Measurements from ENCODE around the gene DSCAM.

DNA sequence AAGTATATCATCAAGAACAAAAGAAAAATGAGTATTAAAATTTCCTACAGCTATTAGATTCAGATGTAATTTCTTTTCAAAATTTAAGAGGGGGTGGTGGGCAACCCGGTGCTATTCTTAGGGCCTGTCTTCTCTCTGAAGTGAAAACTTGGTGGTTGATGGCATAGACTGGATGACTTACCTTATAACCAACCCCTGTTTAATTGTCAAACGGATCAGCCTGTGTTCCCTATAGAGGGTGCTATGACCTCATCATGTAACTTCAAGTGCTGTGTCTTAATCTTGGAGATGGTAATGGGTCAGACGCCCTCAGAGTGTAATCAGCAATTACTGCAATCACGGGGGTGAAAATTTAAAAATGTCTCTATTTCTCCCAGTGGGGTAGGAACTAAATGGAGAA is 803.5 kb downstream of the DSCAM start:
- TF ChIP-seq MAX (IDR thresholded peaks at IDR 0.05) = no peak
- TF ChIP-seq CEBPB (IDR thresholded peaks at IDR 0.05) = no peak
- TF ChIP-seq, protein P1, sequence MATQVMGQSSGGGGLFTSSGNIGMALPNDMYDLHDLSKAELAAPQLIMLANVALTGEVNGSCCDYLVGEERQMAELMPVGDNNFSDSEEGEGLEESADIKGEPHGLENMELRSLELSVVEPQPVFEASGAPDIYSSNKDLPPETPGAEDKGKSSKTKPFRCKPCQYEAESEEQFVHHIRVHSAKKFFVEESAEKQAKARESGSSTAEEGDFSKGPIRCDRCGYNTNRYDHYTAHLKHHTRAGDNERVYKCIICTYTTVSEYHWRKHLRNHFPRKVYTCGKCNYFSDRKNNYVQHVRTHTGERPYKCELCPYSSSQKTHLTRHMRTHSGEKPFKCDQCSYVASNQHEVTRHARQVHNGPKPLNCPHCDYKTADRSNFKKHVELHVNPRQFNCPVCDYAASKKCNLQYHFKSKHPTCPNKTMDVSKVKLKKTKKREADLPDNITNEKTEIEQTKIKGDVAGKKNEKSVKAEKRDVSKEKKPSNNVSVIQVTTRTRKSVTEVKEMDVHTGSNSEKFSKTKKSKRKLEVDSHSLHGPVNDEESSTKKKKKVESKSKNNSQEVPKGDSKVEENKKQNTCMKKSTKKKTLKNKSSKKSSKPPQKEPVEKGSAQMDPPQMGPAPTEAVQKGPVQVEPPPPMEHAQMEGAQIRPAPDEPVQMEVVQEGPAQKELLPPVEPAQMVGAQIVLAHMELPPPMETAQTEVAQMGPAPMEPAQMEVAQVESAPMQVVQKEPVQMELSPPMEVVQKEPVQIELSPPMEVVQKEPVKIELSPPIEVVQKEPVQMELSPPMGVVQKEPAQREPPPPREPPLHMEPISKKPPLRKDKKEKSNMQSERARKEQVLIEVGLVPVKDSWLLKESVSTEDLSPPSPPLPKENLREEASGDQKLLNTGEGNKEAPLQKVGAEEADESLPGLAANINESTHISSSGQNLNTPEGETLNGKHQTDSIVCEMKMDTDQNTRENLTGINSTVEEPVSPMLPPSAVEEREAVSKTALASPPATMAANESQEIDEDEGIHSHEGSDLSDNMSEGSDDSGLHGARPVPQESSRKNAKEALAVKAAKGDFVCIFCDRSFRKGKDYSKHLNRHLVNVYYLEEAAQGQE (IDR thresholded peaks at IDR 0.05; ENCODE audit: low read depth) = no peak
- TF ChIP-seq FOXM1 (IDR thresholded peaks at IDR 0.05; ENCODE audit: borderline replicate concordance, low read depth) = no peak

Measured in Ishikawa (cell line).